NCI-H748 (cell line): Measurements from ENCODE around the gene SERPINB8.
"Not testable (repeated sequence)": the region's sequence is repeated elsewhere in the genome, so short reads cannot be mapped to it uniquely, and the experiment has no call there.

Experiments used
- DNase-seq: peaks from one replicate; lab custom pipeline; 2025; ENCODE audit not compliant: unreplicated experiment; lab: John Stamatoyannopoulos, UW

The SERPINB8 gene, protein sequence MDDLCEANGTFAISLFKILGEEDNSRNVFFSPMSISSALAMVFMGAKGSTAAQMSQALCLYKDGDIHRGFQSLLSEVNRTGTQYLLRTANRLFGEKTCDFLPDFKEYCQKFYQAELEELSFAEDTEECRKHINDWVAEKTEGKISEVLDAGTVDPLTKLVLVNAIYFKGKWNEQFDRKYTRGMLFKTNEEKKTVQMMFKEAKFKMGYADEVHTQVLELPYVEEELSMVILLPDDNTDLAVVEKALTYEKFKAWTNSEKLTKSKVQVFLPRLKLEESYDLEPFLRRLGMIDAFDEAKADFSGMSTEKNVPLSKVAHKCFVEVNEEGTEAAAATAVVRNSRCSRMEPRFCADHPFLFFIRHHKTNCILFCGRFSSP

DNA sequence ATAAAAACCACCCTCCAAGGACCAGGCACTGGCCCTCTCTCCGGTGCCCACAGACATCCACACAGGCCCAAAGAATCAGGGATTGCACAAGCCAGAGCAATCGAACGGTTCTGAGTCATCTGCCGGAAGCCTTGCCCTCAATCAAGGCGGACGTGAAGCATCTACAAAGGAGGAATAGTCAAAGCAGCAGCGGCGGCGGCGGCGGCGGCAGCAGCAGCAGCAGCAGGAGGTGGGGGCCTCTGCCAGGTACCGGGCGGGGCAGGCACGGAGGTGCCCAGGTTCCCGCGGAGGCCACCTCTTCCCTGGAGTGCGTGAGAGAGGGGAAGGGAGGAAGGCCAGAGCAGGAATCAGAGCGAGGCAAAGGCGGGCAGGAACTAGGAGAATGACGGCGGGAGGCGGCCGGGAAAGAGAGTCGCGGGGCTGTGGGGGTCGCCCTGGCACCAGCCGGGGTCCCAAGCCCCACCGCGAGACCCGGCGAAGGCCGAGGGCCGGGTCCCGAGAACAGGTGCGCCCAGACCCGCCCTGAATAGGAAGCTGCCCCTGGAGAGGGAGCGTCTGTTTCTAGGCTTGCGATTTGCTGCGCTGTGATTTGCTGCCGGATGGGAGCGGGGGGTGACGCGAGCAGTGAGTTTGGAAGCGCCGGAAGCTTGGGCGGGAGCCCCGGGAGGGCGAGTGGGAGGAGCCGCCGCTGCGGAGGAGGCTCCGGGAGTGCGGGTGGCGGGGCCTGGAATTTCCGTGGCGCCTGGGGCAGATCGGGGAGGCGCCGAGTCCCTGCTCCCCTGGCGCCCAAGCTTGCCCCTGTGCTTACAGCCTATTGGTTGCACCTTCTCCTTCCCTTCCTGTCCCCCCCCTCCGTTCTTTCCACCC lies at the start of gene SERPINB8:
TSS of gene SERPINB8 (plus strand) at position 140 of the 867 bp plus-strand sequence. CDS start 8,228 bp downstream, outside the sequence.
- peak; percentile 98 for DNase-seq

DNA sequence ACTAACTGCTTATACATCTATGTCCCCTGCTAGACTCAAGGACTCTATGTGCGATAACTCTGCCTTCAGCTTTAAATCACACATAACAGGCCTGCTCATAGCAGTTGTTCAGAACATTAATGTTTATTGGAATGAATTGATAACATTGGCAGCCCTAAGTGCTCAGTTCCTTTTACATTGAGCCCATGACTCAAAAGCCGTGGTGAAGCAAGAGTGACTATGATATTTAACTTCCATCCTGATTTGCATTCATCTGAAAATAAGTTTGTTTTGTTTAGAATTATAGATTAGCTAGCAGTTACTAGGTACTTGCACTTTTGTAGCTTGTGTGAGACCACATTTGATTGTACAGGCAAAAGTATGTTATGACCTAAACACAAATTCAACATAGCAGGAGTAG lies 47.8 kb upstream of the SERPINB8 start:
- DNase-seq, result no peak

DNA sequence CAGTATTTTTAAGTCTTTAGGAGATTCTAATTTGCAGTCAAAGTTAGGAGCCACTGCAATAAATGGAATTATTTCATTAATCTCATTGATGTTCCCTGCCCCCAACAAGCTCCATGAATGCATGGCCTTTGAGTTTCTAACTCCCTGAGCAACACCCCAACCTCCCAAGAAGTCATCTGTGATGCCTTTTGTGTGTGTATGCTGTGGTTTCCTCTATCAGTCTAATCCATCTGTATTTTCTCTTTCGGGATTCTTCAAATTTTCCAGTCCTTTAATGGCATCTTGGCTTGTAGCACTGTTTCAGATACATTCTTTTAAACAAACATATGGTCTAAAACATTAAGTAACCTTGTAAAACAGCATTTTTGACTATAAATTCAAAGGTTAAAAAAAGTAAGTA lies 45.3 kb upstream of the SERPINB8 start:
- no peak for DNase-seq

DNA sequence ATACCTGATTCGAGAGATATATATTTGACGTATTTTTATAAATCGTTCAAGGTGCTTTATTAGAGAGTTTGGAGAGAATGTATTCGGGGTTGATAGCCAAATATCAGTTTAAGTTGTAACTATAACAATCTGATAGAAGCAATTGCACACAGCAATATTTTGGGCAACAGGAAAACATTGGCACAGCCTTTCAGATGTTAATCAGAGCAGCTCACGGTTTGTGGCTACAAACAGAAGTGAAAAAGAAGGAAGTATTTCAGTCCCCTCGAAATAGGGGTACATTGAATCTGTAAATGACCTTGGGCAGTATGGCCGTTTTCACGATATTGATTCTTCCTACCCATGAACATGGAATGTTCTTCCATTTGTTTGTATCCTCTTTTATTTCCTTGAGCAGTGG lies 41.5 kb upstream of the SERPINB8 start:
- DNase-seq, result no peak

DNA sequence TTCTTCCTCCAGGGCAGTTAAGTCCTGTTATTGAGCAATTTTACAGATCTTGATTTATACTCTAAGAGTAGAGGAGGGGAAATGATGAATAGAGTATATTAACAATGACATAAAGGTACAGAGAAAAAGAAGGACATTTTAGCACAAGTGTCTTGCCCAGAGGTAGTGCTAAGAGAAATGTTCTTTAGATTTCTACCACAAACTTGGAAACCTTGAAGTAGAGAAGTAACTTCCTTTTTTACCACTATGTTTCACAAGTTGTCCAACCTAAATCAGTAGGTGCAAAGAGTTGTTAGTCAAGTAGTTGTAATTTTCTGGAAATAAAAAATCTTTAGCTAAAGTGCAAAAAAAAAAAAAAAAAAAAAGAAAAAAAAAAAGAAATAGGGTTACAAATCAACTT lies 40.5 kb upstream of the SERPINB8 start:
- not testable (repeated sequence) for DNase-seq

DNA sequence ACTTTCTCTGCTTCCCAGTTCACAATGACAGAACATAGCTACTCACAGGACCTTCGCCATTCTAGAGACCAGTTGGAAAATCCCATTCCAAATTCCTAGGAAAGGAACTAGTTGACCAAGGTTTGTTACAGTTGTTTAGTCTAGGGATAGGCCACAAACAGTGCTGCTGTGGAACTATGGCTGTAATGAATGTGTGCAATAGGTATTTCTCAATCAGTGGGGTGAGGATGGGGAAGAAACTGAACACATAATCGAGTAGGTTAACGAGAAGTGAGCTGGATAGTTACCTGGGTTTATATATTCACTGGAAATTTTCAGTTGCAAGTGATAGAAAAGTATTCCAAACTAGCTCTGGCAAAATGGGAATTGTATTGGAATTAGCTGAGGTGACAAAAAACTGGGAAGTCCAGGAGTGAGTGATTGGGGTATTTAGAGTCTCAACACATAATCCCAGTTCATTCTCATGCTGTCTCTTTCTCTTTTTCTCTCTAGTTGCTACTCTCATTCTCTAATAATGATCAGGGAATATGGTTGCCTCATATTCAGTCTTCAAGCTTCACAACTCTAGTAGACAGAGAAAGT lies 39.0 kb upstream of the SERPINB8 start:
- no peak for DNase-seq

DNA sequence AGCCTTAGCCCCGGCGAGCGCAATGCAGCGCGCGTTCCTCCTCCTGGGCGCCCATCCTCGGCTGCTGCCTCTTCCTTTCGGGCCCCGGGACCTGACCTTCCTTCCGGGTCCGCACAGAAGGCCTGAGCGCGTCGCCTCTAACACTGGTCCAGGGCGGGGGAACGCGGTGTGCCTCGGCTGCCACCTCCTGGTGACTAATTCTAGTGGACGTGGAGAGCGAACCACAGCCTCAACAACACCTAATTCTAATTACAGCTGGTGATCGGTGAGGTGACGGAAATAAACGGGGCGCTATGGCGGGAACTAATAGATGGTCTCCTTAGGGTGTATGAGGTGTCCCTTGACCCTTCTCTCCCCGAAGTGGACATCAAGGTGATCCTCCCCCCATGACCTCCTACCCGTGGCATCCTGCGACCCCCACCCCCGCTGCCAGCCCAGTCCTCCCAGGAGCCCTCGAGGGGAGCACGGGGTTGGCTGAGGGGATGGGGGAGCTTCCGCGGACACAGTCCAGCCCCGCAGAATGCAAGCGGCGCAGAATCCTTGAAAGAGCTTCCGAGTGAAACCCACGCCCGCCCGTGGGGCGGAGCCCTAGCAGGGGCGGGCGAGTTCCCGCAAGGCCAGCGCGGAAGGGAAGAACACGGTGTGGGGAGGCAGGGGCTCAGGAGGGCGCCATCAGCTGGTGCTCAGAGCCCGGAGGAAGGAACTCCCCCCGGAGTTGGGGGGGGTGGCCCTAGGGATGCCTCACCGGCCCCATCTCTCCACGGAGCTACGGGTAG lies 33.5 kb upstream of the SERPINB8 start:
- DNase-seq, result peak; percentile 85

DNA sequence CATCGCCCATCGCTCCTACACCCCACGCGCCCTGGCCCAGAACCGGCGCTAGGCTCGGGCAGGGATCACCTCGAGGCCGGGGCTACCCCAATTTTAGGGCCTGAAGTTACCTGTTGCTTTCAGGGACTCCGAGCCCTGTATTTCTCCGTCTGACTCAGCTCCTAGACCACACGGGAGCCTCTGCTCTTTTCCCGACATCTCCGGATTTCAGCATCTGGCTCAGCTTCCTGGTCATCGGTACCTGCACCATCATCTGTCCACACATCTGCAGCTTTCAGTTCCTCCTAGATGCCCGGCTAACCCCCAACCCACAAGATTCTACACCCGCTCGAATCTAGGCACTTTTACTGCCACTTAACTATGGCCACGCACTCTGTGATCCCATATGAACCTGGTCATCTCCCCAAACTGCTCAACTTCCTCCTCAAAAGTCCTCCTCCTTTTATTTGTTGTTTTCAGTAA lies 32.9 kb upstream of the SERPINB8 start:
- no peak for DNase-seq

DNA sequence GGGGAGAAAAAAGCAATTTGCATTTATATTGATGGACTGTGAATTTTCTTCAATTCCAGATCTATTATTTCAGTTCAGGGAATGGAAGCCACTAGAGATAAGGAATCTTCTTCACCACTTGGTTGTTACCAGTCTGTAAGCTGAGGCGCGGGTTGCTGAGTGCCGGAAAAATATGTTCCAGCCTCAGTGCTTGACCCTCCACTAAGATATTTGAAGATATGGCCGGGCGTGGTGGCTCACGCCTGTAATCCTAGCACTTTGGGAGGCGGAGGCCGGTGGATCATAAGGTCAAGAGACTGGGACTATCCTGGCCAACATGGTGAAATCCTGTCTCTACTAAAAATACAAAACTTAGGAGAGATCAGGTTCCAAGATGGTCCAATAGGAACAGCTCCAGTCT lies 29.9 kb upstream of the SERPINB8 start:
- DNase-seq, result no peak

DNA sequence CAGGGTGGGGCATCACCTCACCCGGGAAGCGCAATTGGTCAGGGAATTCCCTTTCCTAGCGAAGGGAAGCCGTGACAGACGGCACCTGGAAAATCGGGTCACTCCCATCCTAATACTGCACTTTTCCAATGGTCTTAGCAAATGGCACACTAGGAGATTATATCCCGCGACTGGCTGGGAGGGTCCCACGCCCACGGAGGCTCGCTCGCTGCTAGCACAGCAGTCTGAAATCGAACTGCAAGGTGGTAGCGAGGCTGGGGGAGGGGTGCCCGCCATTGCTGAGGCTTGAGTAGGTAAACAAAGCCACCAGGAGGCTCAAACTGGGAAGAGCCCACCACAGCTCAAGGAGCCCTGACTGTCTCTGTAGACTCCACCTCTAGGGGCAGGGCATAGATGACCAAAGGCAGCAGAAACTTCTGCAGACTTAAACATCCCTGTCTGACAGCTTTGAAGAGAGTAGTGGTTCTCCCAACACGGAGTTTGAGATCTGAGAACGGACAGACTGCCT lies 29.3 kb upstream of the SERPINB8 start:
- DNase-seq, result not testable (repeated sequence)

DNA sequence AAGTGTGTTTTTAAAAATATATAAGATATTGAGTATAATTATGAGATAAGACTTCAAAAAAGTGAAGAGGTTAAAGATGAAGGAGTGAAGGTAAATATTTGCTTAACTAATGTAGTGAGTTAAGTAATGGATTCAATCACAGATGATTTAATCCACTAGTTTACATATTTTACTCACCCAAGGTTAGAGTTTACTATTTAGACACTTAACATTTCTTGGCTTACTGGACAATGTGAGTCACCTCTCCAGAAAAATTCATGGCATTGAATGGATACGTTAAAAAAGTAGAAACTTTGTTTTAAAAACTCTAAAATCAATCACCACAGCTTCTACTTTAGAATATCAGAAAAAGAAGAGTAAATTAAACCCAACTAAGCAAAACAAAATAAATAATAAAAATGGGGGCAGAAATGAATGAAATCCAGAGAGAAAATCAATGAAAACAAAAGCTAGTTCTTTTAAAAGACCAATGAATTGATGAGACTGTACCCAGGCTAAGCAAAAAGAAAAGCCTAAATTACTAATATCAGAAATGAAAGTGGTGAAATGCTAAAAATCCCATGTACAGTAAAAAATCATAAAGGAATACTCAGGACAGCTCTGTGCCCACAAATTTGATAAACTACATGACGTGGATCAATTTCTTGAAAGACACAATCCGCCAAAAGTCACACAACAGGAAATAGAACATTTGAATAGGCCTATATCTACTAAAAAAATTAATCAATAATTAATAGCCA lies 22.7 kb upstream of the SERPINB8 start:
- DNase-seq, result no peak

DNA sequence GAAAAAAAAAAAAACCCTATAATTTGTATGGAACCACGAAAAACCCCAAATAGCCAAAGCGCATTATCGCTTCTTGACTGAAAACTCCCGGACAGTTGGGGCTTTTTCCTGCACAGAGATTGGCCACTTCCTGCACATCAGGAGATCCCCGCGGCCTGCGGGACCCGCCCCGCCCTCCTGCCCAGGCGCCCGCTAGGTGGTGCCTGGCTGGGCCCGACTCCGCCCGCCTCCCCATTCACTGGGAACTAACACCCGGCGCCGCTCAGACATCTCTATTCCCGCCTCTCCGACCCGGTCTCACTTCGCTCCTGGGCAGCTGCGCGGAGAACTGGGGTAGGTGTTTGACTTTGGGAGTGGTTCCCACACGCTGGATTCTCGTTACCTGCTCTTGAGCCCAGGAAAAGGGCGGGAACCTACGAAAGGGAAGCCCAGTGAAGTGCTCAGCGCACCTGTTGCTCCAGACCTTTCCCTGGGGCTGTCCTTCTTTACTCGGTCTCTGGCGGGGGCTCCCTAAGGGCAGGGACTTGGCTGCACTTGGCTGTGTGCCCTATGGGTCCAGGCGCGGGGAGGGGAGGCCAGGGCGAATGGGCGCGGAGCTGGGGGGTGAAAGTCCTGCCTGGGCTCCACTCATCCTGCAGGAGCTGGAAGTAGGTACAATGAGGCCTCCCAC lies 20.7 kb upstream of the SERPINB8 start, which contains the start of gene HMSD:
TSS of gene HMSD (plus strand) at position 234 of the 670 bp plus-strand sequence. CDS start 4,155 bp downstream, outside the sequence.
- peak; percentile 96 for DNase-seq

DNA sequence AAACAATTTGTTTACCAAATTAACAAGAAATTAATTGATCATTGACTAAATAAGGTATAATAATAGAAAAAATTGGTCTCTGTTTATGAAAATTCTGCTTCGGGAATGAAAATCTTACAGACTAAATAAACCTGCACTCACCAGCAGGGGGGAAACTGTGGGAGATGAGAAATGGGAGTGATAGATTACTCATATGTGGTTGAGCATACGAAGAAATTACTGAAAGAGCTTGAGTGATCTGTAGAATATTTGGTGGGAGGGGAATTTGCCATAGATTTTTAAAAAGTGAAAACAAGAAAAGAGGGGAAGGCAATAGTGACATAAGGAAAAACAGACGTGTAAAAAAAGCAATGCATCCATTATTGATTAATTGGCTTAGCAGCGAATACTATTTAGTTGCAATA lies 18.6 kb upstream of the SERPINB8 start:
- no peak for DNase-seq

DNA sequence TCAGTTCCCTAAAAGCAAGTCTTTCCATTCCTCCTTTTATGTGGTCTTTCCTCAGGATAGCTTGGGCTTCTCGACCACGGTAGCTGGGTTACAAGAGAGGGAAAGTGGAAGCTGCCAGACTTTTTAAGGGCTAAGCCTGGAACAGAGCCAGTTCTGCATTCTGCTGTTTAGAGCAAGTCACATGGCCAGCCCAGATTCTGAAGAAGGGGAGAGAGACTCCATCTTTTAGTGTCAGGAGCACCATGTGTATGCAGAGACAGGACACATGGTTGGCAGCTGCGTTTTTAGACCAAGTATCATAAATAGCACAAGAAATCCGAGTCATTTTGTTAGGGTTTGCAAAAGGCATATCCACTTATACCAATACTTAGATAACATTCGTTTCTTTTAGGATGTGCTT lies 16.1 kb upstream of the SERPINB8 start:
- peak; percentile 12 for DNase-seq

DNA sequence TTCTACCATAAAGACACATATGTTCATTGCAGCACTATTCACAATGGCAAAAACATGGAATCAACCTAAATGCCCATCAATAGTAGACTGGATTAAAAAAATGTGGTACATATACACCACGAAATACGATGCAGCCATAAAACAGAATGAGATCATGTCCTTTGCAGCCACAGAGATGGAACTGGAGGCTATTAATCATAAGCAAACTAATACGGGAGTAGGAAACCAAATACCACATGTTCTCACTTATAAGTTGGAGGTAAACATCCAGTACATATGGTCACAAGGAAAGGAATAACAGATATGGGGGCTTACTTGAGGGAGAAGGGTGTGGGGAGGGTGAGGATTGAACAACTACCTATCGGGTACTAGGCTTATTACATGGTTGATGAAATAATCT lies 13.1 kb upstream of the SERPINB8 start:
- no peak for DNase-seq

DNA sequence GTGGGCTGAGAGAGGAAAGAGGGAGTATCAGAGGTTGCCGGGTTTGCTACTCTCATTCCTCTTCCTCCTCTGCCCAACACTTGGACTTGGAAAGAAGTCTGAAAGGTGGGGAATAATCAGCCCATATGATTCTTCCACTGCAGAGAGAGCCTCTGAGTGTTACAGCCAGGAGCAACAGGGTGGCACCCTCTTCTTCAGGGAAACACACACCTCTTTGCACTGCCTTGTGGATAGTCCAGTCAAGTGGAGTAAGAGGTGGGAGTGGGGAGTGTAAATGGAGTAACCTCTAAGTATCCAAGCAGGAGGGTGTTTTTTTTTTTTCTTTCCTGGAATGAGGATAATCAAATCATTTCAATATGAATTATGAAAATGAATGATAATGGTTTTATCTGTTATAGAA lies 9.0 kb upstream of the SERPINB8 start:
- no peak for DNase-seq

DNA sequence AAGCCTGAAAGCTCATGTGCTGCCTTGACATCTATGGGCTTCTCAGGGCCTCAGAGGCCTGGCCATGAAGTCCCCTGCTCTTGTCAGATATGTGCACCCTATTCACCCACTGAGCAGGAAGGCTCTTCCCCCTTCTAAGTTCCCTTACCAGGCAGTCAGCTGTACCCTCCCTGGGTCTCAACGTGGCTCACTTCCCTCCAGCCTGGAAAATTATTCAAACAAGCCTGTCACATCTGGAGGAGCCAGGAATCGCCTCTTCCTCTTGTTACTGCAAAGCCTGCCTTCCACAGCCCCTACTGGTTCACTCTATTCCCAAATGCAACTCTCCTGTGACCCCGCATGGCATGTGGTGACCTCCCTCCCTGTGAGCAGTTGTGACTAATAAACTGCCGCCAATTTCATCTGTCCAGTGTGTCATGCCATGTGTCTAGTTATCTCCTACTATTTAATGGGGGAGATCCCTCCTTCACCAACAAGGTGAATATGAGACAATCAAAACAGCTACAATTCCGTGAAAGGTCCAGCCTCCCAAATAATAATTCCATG lies 8.4 kb upstream of the SERPINB8 start:
- DNase-seq, result no peak

DNA sequence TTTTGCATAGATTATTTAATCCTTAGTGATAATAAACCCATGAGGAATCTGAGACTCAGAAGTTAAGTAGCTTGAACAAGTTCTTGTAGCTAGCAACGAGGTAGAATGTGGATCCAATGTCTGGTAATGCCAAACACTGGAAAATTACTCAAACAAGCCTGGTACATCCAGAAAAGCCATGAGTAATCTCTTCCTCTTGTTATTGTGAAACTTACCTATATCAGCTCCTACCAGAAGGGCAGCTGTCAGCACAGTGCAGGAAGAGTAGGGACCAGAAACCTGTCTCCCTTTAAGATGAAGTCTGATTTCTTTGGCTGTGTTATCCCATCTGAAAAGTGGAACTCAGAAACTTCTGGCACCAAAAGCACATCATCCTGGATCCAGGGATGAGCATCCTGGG lies 7.7 kb upstream of the SERPINB8 start:
- DNase-seq, result no peak
